Karpas-422 (cell line): Measurements from ENCODE around the gene COL11A2. TPM values are rescaled to one million over a fixed set of nuclear protein-coding genes. Genes with fewer than 3 reads are reported as not detected.

ENCODE experiments used
- DNase-seq: peaks from one replicate; pipeline ENCODE4 v3.0.0-alpha.2; 2015
- H2AFZ ChIP-seq: fragments of 200-600 bp; sonication (generic); 2 replicates; pipeline ENCODE4 v1.6.1; 2014; ENCODE audit warnings: antibody characterized with exemption, low read length, mixed read lengths
- H3K27ac ChIP-seq: fragments of 200-600 bp; sonication (generic); 2 replicates; pipeline ENCODE4 v1.5.1; 2014; ENCODE audit warnings: mild to moderate bottlenecking, low read length, moderate library complexity
- H3K27me3 ChIP-seq: fragments of 200-600 bp; sonication (generic); 2 replicates; pipeline ENCODE4 v1.6.1; 2014; ENCODE audit warnings: low read length, mixed read lengths
- H3K36me3 ChIP-seq: fragments of 200-600 bp; sonication (generic); 2 replicates; pipeline ENCODE4 v1.6.1; 2014; ENCODE audit warnings: low read length, mixed read lengths; ENCODE audit not compliant: insufficient read depth
- H3K4me1 ChIP-seq: fragments of 200-600 bp; sonication (generic); 2 replicates; pipeline ENCODE4 v1.6.1; 2014; ENCODE audit warnings: mild to moderate bottlenecking, low read length, mixed read lengths
- H3K4me2 ChIP-seq: fragments of 200-600 bp; sonication (generic); 2 replicates; pipeline ENCODE4 v1.6.1; 2014; ENCODE audit warnings: low read length, low read depth, mild to moderate bottlenecking; ENCODE audit not compliant: poor library complexity, severe bottlenecking
- H3K4me3 ChIP-seq: fragments of 200-600 bp; sonication (generic); 2 replicates; pipeline ENCODE4 v1.5.1; 2014; ENCODE audit warnings: mild to moderate bottlenecking, antibody characterized with exemption, low read length, mixed read lengths
- H3K79me2 ChIP-seq: fragments of 200-600 bp; sonication (generic); 2 replicates; pipeline ENCODE4 v1.6.1; 2014; ENCODE audit warnings: mild to moderate bottlenecking, low read length, mixed read lengths
- H3K9ac ChIP-seq: fragments of 200-600 bp; sonication (generic); 2 replicates; pipeline ENCODE4 v1.6.0; 2014; ENCODE audit warnings: low read length
- H3K9me2 ChIP-seq: fragments of 200-600 bp; sonication (generic), shearing (Covaris generic); replicated peaks from 2 replicates; pipeline ENCODE4 v1.6.0; 2014; ENCODE audit warnings: mild to moderate bottlenecking, low read length, moderate library complexity; ENCODE audit not compliant: insufficient read depth
- H3K9me3 ChIP-seq: fragments of 300-700, 200-600 bp; sonication (generic); 2 replicates; pipeline ENCODE4 v1.6.1; 2014; ENCODE audit warnings: low read length, mixed read lengths
- H4K20me1 ChIP-seq: fragments of 200-600 bp; sonication (generic); 2 replicates; pipeline ENCODE4 v1.6.1; 2014; ENCODE audit warnings: mild to moderate bottlenecking, antibody characterized with exemption, low read length, low read depth; ENCODE audit not compliant: insufficient read depth
- total RNA-seq: library from RNA; depleted of rRNA; stranded (reverse); fragments of >200 nt; shearing (Covaris generic); gene quantifications from 2 replicates; pipeline ENCODE4 v1.2.3, GENCODE V29; 2014; ENCODE audit warnings: low replicate concordance

The COL11A2 gene
- total RNA-seq, 1 experiment from 2014 or later: 0.41 TPM

DNA sequence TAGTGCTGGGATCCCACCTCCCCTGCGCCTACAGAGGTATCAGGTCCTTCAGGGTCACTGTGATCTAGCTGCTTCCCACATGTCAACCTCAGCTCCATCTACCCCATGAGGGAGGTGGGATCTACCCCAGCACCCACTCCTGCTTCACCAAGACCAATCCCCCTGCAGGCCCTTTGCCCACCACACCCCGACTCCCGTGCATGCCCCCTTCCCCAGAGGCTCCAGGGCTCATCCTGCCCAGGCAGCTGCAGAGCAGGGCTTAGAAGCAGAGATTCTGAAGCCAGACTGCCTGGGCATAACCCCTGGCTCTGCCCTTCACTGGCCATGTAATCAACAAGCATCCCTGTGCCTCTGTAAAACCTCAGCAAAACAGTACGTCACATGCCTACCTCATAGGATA lies 17.5 kb downstream of the COL11A2 start:
- Histone ChIP-seq H3K36me3 (no peaks in the 10 kb centered on the region), H3K4me3 (no peak overlapping the region), H3K9me3 (no peaks in the 10 kb centered on the region), H3K4me2 (no peak overlapping the region), H4K20me1 (no peaks in the 10 kb centered on the region), H3K27me3 (no peaks in the 10 kb centered on the region), H3K4me1 (peaks cover 13% of the 10 kb centered on the region), H3K79me2 (no peaks in the 10 kb centered on the region), H2AFZ (no peak overlapping the region), H3K9ac (no peak overlapping the region), H3K9me2 (no peaks in the 10 kb centered on the region), H3K27ac (no peak overlapping the region)
- no peak for DNase-seq

DNA sequence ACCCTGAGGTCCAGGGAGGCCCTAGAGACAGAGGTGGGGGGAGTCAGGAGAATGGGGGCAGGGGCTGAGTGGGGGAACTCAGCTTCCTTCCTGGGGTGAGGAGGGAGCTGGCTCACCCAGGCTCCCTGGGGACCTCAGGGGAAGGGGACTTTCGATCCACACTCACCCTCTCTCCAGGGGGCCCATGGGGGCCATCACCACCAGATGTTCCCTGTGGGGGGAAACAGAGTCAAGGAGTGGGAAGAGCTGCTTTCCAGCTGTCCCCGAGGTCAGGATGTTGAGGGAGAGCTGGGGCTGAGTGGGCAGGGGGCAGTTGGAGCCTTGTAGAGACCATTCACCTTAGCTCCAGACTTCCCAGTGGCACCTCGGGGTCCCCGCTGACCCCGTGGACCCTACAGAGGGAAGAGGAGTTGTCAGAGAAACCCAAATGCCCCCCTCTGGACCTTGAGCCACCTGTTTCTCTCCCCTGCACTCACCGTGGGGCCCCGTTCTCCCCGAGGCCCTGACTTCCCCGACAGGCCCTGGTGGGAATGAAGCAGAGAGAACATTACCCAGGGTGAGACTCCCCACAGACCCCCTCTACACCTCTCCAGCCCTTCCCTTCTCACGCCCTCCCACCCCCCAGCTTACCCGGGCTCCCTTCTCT lies 18.6 kb downstream of the COL11A2 start:
- Histone ChIP-seq H3K9ac (no peak overlapping the region), H3K27me3 (no peaks in the 10 kb centered on the region), H3K4me3 (no peak overlapping the region), H4K20me1 (no peaks in the 10 kb centered on the region), H3K36me3 (no peaks in the 10 kb centered on the region), H3K79me2 (no peaks in the 10 kb centered on the region), H3K4me1 (peaks cover 17% of the 10 kb centered on the region), H2AFZ (no peak overlapping the region), H3K9me2 (no peaks in the 10 kb centered on the region), H3K27ac (no peak overlapping the region), H3K9me3 (no peaks in the 10 kb centered on the region), H3K4me2 (no peak overlapping the region)
- no peak for DNase-seq

DNA sequence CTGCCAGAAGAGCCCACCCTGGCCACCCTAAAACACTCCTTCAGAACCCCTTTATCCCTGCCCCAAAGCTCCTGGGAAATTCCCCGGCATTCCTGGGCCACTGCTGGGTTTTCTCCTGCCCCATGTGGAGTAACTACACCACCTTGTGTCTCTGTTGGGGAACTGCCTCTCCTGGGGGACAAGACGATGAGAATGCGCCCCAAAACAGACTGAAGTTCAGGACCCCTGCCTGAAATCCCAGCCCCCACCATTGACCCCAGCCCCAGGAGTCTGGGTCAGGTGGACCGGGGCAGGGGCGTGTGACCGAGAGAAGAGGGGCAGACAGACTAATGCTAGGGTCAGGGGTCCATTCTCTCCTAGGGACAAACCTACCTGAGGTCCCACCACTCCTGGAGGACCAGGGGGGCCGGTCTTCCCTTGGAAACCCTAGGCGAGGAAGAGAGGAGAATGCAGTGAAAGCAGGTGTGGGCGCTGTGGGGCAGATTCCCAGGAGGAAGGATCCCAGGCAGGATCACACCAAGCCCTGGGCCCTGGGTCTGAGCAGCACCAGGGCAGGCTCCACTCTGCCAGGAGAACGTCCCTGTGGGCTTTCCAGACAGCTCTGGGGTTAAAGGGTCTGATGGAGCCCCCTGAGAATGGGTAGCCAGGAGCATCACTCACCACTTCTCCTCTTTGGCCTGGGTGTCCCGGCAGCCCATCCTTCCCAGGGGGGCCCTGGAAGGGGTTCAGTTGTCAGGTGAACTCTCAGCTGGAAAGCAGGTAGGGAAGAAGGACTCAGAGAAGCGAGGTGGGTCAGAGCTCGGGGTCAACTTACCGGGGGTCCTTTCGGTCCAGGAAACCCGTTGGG lies 19.4 kb downstream of the COL11A2 start:
- Histone ChIP-seq H3K36me3 (no peaks in the 10 kb centered on the region), H3K27ac (no peak overlapping the region), H3K4me1 (peaks cover 17% of the 10 kb centered on the region), H3K4me3 (no peak overlapping the region), H3K79me2 (no peaks in the 10 kb centered on the region), H3K9ac (no peak overlapping the region), H3K9me3 (no peaks in the 10 kb centered on the region), H2AFZ (no peak overlapping the region), H3K27me3 (no peaks in the 10 kb centered on the region), H3K9me2 (no peaks in the 10 kb centered on the region), H3K4me2 (no peak overlapping the region), H4K20me1 (no peaks in the 10 kb centered on the region)
- peak; percentile 67 for DNase-seq

DNA sequence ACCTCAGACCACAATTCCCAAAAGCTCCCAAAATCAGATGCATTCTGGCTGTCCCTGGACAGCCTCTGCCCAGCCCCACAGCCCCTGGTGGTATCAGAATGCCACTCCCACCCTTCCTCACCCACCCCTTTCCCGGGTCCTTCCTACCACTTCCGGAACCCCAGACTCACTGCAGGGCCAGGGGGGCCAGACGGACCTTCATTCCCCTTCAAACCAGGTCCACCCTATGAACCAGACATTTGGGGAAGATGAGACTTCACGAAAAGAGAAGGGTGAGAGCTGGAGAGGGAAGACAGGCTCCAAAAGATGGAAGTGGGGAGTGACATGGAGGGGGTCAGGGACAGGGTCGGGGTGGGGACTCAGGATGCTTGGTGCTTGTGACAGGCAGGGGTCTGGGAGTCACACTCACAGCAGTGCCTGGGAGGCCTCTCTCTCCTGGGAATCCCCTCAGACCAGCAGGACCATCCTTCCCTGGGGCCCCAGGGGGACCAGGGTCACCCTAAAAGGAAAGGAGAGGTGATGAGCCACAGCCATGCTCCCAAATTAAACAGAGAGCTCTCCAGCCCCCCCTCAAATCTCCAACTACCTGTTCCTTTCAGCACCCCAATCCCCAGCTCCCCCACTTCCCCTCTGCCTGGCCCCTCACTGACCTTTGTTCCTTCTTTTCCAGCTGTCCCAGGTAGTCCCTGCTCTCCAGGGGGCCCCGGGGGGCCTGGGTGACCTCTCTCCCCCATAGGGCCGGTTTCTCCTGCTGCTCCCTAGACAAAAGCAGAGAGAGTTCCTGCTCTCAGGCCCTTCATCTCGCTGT lies 20.2 kb downstream of the COL11A2 start:
- H3K9me3 ChIP-seq: no peaks in the 10 kb centered on the region
- no peaks in the 10 kb centered on the region for H3K9me2 ChIP-seq
- DNase-seq: no peak
- no peak overlapping the region for H3K4me2 ChIP-seq
- H3K36me3 ChIP-seq: no peaks in the 10 kb centered on the region
- no peak overlapping the region for H3K27ac ChIP-seq
- H2AFZ ChIP-seq: no peak overlapping the region
- no peaks in the 10 kb centered on the region for H3K79me2 ChIP-seq
- H3K27me3 ChIP-seq: no peaks in the 10 kb centered on the region
- no peaks in the 10 kb centered on the region for H4K20me1 ChIP-seq
- no peak overlapping the region for H3K4me3 ChIP-seq
- peaks cover 17% of the 10 kb centered on the region for H3K4me1 ChIP-seq
- no peak overlapping the region for H3K9ac ChIP-seq

DNA sequence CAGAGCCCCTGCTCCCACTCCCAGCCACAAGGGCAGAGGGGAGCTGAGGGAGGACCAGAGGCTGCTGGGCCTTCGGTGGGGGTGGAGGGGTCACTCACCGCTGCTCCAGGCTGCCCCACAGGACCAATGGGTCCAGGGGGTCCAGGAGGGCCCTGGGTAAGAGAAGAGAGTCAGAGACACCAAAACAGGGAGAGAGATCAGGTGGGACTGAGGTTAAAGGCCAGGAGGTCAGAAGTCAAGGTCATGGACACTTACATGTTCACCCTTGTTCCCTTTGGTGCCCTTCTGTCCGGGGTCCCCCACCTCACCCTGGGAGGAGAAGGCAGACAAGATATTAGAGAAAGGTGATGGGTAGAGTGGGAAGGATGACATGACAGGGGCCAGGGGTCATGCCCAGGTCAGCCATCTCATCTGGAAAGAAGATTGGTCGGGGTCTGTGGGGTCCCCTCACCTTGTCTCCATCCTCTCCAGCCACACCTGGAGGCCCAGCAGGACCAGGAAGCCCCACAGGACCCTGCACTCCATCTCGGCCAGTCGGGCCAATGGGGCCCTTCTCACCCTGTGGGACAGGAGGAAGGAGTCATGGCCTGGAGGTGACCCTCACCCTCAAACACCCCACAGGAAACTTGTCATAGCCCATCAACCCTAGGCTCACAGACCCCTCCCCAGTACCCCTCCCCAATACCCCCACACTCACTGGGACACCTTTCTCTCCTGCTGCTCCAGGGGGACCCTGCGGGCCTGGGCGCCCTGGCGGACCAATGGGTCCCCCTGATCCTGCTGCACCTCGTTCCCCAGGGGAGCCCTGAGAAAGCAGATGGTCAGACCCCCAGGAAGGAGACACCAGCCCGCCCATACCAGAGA lies 21.0 kb downstream of the COL11A2 start:
- DNase-seq: no peak
- H2AFZ ChIP-seq: no peak overlapping the region
- no peaks in the 10 kb centered on the region for H3K27me3 ChIP-seq
- H3K9ac ChIP-seq: no peak overlapping the region
- H4K20me1 ChIP-seq: no peaks in the 10 kb centered on the region
- H3K36me3 ChIP-seq: no peaks in the 10 kb centered on the region
- H3K9me3 ChIP-seq: no peaks in the 10 kb centered on the region
- H3K4me3 ChIP-seq: no peak overlapping the region
- no peaks in the 10 kb centered on the region for H3K79me2 ChIP-seq
- H3K4me2 ChIP-seq: no peak overlapping the region
- H3K9me2 ChIP-seq: no peaks in the 10 kb centered on the region
- H3K27ac ChIP-seq: no peak overlapping the region
- H3K4me1 ChIP-seq: peaks cover 17% of the 10 kb centered on the region

DNA sequence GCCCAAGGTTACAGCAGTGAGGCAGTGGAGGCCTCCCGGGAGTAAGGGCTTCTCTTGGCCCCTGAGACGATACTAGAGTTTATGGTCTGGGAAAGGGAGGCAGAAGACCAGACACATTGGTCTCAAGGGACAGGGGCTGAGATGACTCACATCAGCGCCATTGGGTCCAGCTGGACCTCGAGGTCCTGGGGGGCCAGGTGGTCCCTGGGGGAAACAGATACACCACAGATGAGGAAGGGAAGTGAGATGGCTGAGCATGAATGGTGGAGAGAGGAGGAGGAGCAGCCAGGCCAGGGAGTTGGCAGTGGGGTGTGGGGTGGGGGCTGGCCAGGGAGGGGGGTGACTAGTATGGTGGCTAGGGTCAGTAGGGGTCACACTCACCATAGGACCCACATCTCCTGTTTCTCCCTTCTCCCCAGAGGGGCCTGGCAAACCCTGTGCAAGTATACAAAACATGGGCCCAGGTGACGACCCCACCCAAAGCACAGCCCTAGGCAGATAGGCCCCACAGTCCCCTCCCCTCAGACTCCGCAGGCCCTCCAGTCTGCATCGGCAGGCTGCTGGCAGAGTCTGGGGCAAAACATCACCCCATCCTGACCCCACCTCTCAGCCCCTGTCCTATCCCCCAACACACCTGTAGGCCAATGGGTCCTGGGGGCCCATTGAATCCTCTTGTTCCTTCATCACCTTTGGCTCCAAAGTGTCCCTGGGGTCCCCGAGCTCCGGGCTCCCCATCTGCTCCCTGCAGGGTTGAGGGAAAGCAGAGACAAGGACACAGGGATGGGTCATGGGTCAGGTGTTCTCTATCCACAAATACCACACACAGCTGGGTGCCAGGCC lies 21.9 kb downstream of the COL11A2 start:
- peak; percentile 83 for DNase-seq
- Histone ChIP-seq H2AFZ (no peak overlapping the region), H3K4me2 (peak overlapping the region; percentile 47), H3K9ac (no peak overlapping the region), H3K27me3 (no peaks in the 10 kb centered on the region), H3K4me1 (peaks cover 17% of the 10 kb centered on the region), H3K27ac (no peak overlapping the region), H3K9me3 (no peaks in the 10 kb centered on the region), H3K79me2 (no peaks in the 10 kb centered on the region), H3K36me3 (no peaks in the 10 kb centered on the region), H4K20me1 (no peaks in the 10 kb centered on the region), H3K9me2 (no peaks in the 10 kb centered on the region), H3K4me3 (no peak overlapping the region)
